SK-N-SH (cell line): Measurements from ENCODE around the gene SDK1. TPM values are rescaled to one million over a fixed set of nuclear protein-coding genes. Genes with fewer than 3 reads are reported as not detected.
A peak's percentile ranks its signal among the peaks of the same experiment; 100 is the strongest.

Experiments used
- CTCF ChIA-PET: fragments of 300-600, 350-600 bp; formaldehyde crosslinking; extraction: SDS; loops from one replicate; lab custom pipeline; 2021; lab: Yijun Ruan, JAX
- POLR2A ChIA-PET: fragments of 350-600 bp; sonication (Branson Sonifier 250); formaldehyde crosslinking; extraction: SDS; loops from one replicate; lab custom pipeline; 2020; ENCODE audit warnings: antibody characterized with exemption, inconsistent platforms; lab: Yijun Ruan, JAX
- DNase-seq: peaks from one replicate; pipeline ENCODE4 v3.0.0; 2012
- H2AFZ ChIP-seq: fragments of 200-600 bp; sonication (generic); 2 replicates; pipeline ENCODE4 v1.8.1; 2016; ENCODE audit warnings: antibody characterized with exemption, mild to moderate bottlenecking, low read depth
- H3F3A ChIP-seq: fragments of 200-600 bp; sonication (generic); replicated peaks from 2 replicates; pipeline ENCODE3; 2016; ENCODE audit warnings: antibody characterized with exemption, mild to moderate bottlenecking; ENCODE audit not compliant: insufficient read depth
- H3K27ac ChIP-seq, 2 experiments: fragments of 200-500 bp in 1 of 2; fragments of 200-600 bp in 1 of 2; sonication (Bioruptor generic) in 1 of 2; sonication (generic), shearing (Covaris generic) in 1 of 2; 2 replicates each; pipeline versions ENCODE4 v1.5.1 to v1.6.1; 2014 to 2016; ENCODE audit warnings: low read depth in 2 of 2, inconsistent platforms in 1 of 2, low read length in 1 of 2, mild to moderate bottlenecking in 1 of 2, mixed read lengths in 1 of 2
- H3K27me3 ChIP-seq: fragments of 200-600 bp; sonication (generic), shearing (Covaris generic); 2 replicates; pipeline ENCODE4 v1.6.1; 2016; ENCODE audit warnings: mixed run types; ENCODE audit not compliant: insufficient read depth
- H3K36me3 ChIP-seq, 2 experiments: fragments of 200-500 bp in 1 of 2; fragments of 200-600 bp in 1 of 2; sonication (Bioruptor generic) in 1 of 2; sonication (generic) in 1 of 2; replicated peaks in 1 of 2; 2 replicates each; pipeline versions ENCODE3 to v1.5.1; 2014 to 2016; ENCODE audit warnings: low read length in 1 of 2, mild to moderate bottlenecking in 1 of 2; ENCODE audit not compliant: insufficient read depth in 2 of 2, control insufficient read depth in 1 of 2
- H3K4me1 ChIP-seq, 2 experiments: fragments of 200-500 bp in 1 of 2; fragments of 200-600 bp in 1 of 2; sonication (Bioruptor generic) in 1 of 2; sonication (generic), shearing (Covaris generic) in 1 of 2; 2 replicates each; pipeline versions ENCODE4 v1.5.1 to v1.6.1; 2014 to 2016; ENCODE audit warnings: low read depth in 1 of 2, low read length in 1 of 2, mixed run types in 1 of 2; ENCODE audit not compliant: insufficient read depth in 2 of 2, control insufficient read depth in 1 of 2
- H3K4me2 ChIP-seq: fragments of 200-600 bp; sonication (generic), shearing (Covaris generic); 2 replicates; pipeline ENCODE4 v1.6.1; 2017; ENCODE audit warnings: mixed run types
- H3K4me3 ChIP-seq, 2 experiments: fragments of 200-500 bp in 1 of 2; fragments of 200-600 bp in 1 of 2; sonication (Bioruptor generic) in 1 of 2; sonication (generic), shearing (Covaris generic) in 1 of 2; 2 replicates each; pipeline versions ENCODE4 v1.5.1 to v1.8.1; 2014 to 2016; ENCODE audit warnings: low read depth in 2 of 2, inconsistent platforms in 1 of 2, low read length in 1 of 2, mild to moderate bottlenecking in 1 of 2, mixed read lengths in 1 of 2, moderate library complexity in 1 of 2
- H3K79me2 ChIP-seq: fragments of 200-600 bp; sonication (generic); 2 replicates; pipeline ENCODE4 v1.8.1; 2017; ENCODE audit warnings: mild to moderate bottlenecking; ENCODE audit not compliant: insufficient read depth
- H3K9ac ChIP-seq: fragments of 200-600 bp; sonication (generic); 2 replicates; pipeline ENCODE4 v1.6.1; 2017; ENCODE audit warnings: mixed run types
- H3K9me2 ChIP-seq: fragments of 200-600 bp; sonication (generic); 2 replicates; pipeline ENCODE4 v1.6.1; 2017; ENCODE audit warnings: mixed run types
- H3K9me3 ChIP-seq: fragments of 200-600 bp; sonication (generic); 2 replicates; pipeline ENCODE4 v1.6.1; 2017; ENCODE audit warnings: mixed run types, mild to moderate bottlenecking, moderate library complexity
- H4K20me1 ChIP-seq: fragments of 200-600 bp; sonication (generic); 2 replicates; pipeline ENCODE4 v1.6.1; 2017; ENCODE audit warnings: mild to moderate bottlenecking, mixed run types; ENCODE audit not compliant: insufficient read depth
- CHD2 ChIP-seq: fragments of 150-350 bp; IDR thresholded peaks from 2 replicates; pipeline ENCODE4 v1.6.1; 2018; ENCODE audit warnings: low read length; ENCODE audit not compliant: partially characterized antibody
- CTCF ChIP-seq: fragments of 200-600 bp; sonication (generic); IDR thresholded peaks from 2 replicates; pipeline ENCODE4 v1.6.1; 2017; ENCODE audit warnings: antibody characterized with exemption, mild to moderate bottlenecking, moderate library complexity
- ELF1 ChIP-seq: IDR thresholded peaks from 2 replicates; pipeline ENCODE4 v1.4.0; 2012
- EP300 ChIP-seq, 2 experiments: IDR thresholded peaks; 2 replicates each; pipeline versions ENCODE4 v1.4.0 to v1.6.1; 2012; ENCODE audit warnings: borderline replicate concordance in 1 of 2, low read depth in 1 of 2, low read length in 1 of 2
- EZH2phosphoT487 ChIP-seq: fragments of 200-600 bp; sonication (generic); IDR thresholded peaks from 2 replicates; pipeline ENCODE4 v1.6.1; 2017; ENCODE audit warnings: low read depth, mixed run types, mild to moderate bottlenecking, antibody characterized with exemption, moderate library complexity, borderline replicate concordance
- FOSL2 ChIP-seq: IDR thresholded peaks from 2 replicates; pipeline ENCODE4 v1.4.0; 2012; ENCODE audit warnings: low read depth, mild to moderate bottlenecking, moderate library complexity, borderline replicate concordance
- GATA2 ChIP-seq: sonication (generic); formaldehyde crosslinking; IDR thresholded peaks from 2 replicates; pipeline ENCODE4 v1.5.0; 2020; ENCODE audit warnings: mild to moderate bottlenecking, missing genetic modification reagents
- IRF3 ChIP-seq: fragments of 150-350 bp; IDR thresholded peaks from 2 replicates; pipeline ENCODE4 v1.6.1; 2016; ENCODE audit warnings: mild to moderate bottlenecking, low read depth, low read length
- JUND ChIP-seq: IDR thresholded peaks from 2 replicates; pipeline ENCODE4 v1.4.0; 2012
- MEF2A ChIP-seq: IDR thresholded peaks from 2 replicates; pipeline ENCODE4 v1.4.0; 2012; ENCODE audit warnings: low read depth, borderline replicate concordance
- MXI1 ChIP-seq: IDR thresholded peaks from 2 replicates; pipeline ENCODE4 v1.6.1; 2012; ENCODE audit warnings: mild to moderate bottlenecking, low read depth, low read length, improper control_type of control experiment
- NFIC ChIP-seq: IDR thresholded peaks from 2 replicates; pipeline ENCODE4 v1.4.0; 2012; ENCODE audit warnings: borderline replicate concordance
- POLR2AphosphoS5 ChIP-seq: IDR thresholded peaks from 2 replicates; pipeline ENCODE4 v1.6.1; 2012; ENCODE audit warnings: low read depth, low read length
- RAD21 ChIP-seq: IDR thresholded peaks from 2 replicates; pipeline ENCODE4 v1.6.1; 2012; ENCODE audit warnings: mild to moderate bottlenecking, low read length
- REST ChIP-seq: IDR thresholded peaks from 2 replicates; pipeline ENCODE4 v1.6.1; 2012; ENCODE audit warnings: mild to moderate bottlenecking, low read depth, low read length, moderate library complexity
- RXRA ChIP-seq: IDR thresholded peaks from 2 replicates; pipeline ENCODE4 v1.4.0; 2012; ENCODE audit warnings: low read depth, mild to moderate bottlenecking, borderline replicate concordance
- SIN3A ChIP-seq: IDR thresholded peaks from 2 replicates; pipeline ENCODE4 v1.6.1; 2012; ENCODE audit warnings: low read depth, mild to moderate bottlenecking, low read length, moderate library complexity, borderline replicate concordance
- SMC3 ChIP-seq: IDR thresholded peaks from 2 replicates; pipeline ENCODE4 v1.6.1; 2012; ENCODE audit warnings: low read depth, low read length, improper control_type of control experiment
- TAF1 ChIP-seq: IDR thresholded peaks from 2 replicates; pipeline ENCODE4 v1.6.1; 2012; ENCODE audit warnings: low read depth, mild to moderate bottlenecking, low read length, moderate library complexity, borderline replicate concordance
- TEAD4 ChIP-seq: IDR thresholded peaks from 2 replicates; pipeline ENCODE4 v1.4.0; 2012; ENCODE audit warnings: mild to moderate bottlenecking, borderline replicate concordance; ENCODE audit not compliant: insufficient read depth
- USF2 ChIP-seq: fragments of 150-350 bp; IDR thresholded peaks from 2 replicates; pipeline ENCODE4 v1.6.1; 2017; ENCODE audit warnings: antibody characterized with exemption, low read length, low read depth, borderline replicate concordance
- YY1 ChIP-seq: IDR thresholded peaks from 2 replicates; pipeline ENCODE4 v1.4.0; 2012; ENCODE audit warnings: low read depth, mild to moderate bottlenecking
- WGBS: methylation state at CpG from one replicate; pipeline ENCODE4 v1.1.6; 2017; ENCODE audit warnings: low lambda C conversion rate; 5-methylcytosine and 5-hydroxymethylcytosine counted together
- polyA plus RNA-seq, 3 experiments: library from polyadenylated mRNA; depleted of rRNA; stranded (reverse); fragments of >200 nt; gene quantifications; 2 replicates each; pipeline ENCODE4 v1.2.3, GENCODE V29; 2012

SDK1 gene
- polyA plus RNA-seq, 1 of the 3 experiments (the other 2 are of a cell fraction): 1.2 TPM

DNA sequence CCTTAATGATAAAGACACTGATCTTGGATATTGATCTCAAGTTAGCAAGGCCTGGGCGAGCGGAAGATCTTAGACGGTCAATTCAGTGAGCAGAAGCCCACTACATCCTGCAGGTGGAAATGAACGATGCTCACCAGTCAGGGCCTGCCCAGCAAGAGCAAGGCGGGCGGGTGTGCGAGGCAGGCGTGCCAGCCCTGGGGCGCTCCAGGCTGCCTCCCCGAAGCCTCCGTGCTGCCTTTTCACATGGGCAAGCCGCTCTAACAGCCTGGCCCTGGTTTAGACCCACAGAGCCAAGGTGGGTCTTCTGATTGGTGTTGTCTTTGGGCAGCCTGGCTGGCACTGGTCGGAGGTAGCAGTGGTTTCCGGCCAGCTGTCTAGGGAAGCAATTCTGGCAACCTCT is 906.0 kb downstream of the SDK1 start:
- H3K27ac ChIP-seq: no peak overlapping the region
- no peaks in the 10 kb centered on the region for H3K9me3 ChIP-seq
- 79% methylated on average over 13 of the region's 14 CpGs for WGBS
- no peak overlapping the region for H2AFZ ChIP-seq
- H3F3A ChIP-seq: no peaks in the 10 kb centered on the region
- no peaks in the 10 kb centered on the region for H3K36me3 ChIP-seq
- no peaks in the 10 kb centered on the region for H3K27me3 ChIP-seq
- peaks cover 0 to 11% of the 10 kb centered on the region in 2 experiments; a peak in 1 of 4 replicates for H3K4me1 ChIP-seq
- no peak for DNase-seq
- H3K9ac ChIP-seq: no peak overlapping the region
- H3K9me2 ChIP-seq: no peaks in the 10 kb centered on the region
- no peaks in the 10 kb centered on the region for H3K79me2 ChIP-seq
- POLR2A ChIA-PET: no interaction called here
- CTCF ChIA-PET: no interaction called here
- no peak overlapping the region for H3K4me2 ChIP-seq
- TF ChIP-seq RXRA: no peak
- TF ChIP-seq IRF3: no peak
- TF ChIP-seq GATA2 (CRISPR knock-in tag): no peak
- no peak for TF ChIP-seq EP300 (IDR thresholded peaks at IDR 0.05; ENCODE audit: borderline replicate concordance in 1 of 2, low read depth in 1 of 2, low read length in 1 of 2)
- TF ChIP-seq USF2: no peak
- no peak for TF ChIP-seq YY1
- no peak for TF ChIP-seq MXI1
- no peak for TF ChIP-seq SMC3
- TF ChIP-seq CHD2: no peak
- no peak for TF ChIP-seq MEF2A
- no peak for TF ChIP-seq SIN3A
- no peak for TF ChIP-seq FOSL2
- no peak for TF ChIP-seq RAD21
- TF ChIP-seq EZH2phosphoT487: no peak
- TF ChIP-seq TAF1: no peak
- TF ChIP-seq POLR2AphosphoS5: no peak
- no peak for TF ChIP-seq NFIC
- no peak for TF ChIP-seq TEAD4
- H3K4me3 ChIP-seq: no peak overlapping the region
- no peaks in the 10 kb centered on the region for H4K20me1 ChIP-seq

- no peaks in the 10 kb centered on the region for H3K27me3 ChIP-seq
- H4K20me1 ChIP-seq: no peaks in the 10 kb centered on the region
- H3K4me3 ChIP-seq: no peak overlapping the region
- H3K27ac ChIP-seq: no peak overlapping the region
- no peaks in the 10 kb centered on the region for H3K79me2 ChIP-seq
- ChIA-PET POLR2A (no interaction called here), CTCF (interaction anchor here (2.1 kb wide), 1 partner anchor 105 kb away, joined by 6 read pairs; no protein-coding TSS in a partner anchor)
- peak; percentile 27 for DNase-seq
- H3K4me2 ChIP-seq: no peak overlapping the region
- WGBS: 72% methylated on average over 15 of the region's 15 CpGs
- H3K36me3 ChIP-seq: no peaks in the 10 kb centered on the region
- no peak overlapping the region for H2AFZ ChIP-seq
- H3F3A ChIP-seq: no peaks in the 10 kb centered on the region
- peaks cover 0 to 4% of the 10 kb centered on the region in 2 experiments; a peak in 1 of 4 replicates for H3K4me1 ChIP-seq
- no peaks in the 10 kb centered on the region for H3K9me3 ChIP-seq
- H3K9me2 ChIP-seq: no peaks in the 10 kb centered on the region
- H3K9ac ChIP-seq: no peak overlapping the region
- no peak for TF ChIP-seq REST
- TF ChIP-seq CTCF: no peak
- no peak for TF ChIP-seq YY1
- no peak for TF ChIP-seq MEF2A
- TF ChIP-seq SMC3: no peak
- no peak for TF ChIP-seq CHD2
- TF ChIP-seq JUND: no peak
- TF ChIP-seq MXI1: no peak
- no peak for TF ChIP-seq RXRA
- no peak for TF ChIP-seq ELF1
Measured at GRCh38 chr7:4208086-4208485, 907.0 kb downstream of the SDK1 start.
